OCI-LY7 (cell line): Measurements from ENCODE around the gene XRCC4.

Experiments used
- CTCF ChIP-seq: fragments of 200-600 bp; sonication (generic); conservative IDR thresholded peaks from 2 replicates; pipeline ENCODE4 v1.5.1; 2014; ENCODE audit warnings: mild to moderate bottlenecking, antibody characterized with exemption, low read length, moderate library complexity, mixed read lengths
- EZH2phosphoT487 ChIP-seq: fragments of 200-600 bp; sonication (generic); IDR thresholded peaks from 2 replicates; pipeline ENCODE4 v1.6.1; 2018; ENCODE audit warnings: low read depth, borderline replicate concordance, mild to moderate bottlenecking, mixed run types, antibody characterized with exemption, low read length, moderate library complexity, mixed read lengths

GRCh38 chr5:83031381-83031780 is 46.0 kb upstream of the XRCC4 start:
- TF ChIP-seq EZH2phosphoT487: no peak
- TF ChIP-seq CTCF: no peak
